ENCODE measurements around the gene PALM3.

Gene PALM3

GRCh38 chr19:14061751-14062557 is at the start of gene PALM3:
Gene PALM3, minus strand, starts transcription at chr19:14062076. Its CDS starts 96 bp downstream, at chr19:14061980.
- H3K4me1 Mint-ChIP-seq (ENCODE audit: low read depth): peaks cover 26% of the 10 kb centered on the region
- no peaks in the 10 kb centered on the region for H3K9me3 Mint-ChIP-seq
- H3K27ac Mint-ChIP-seq: no peak within 1 kb of the TSS
- H3K4me3 Mint-ChIP-seq: no peak within 1 kb of the TSS
- H3K27me3 Mint-ChIP-seq: peaks cover 54% of the 10 kb centered on the region
- no peaks in the 10 kb centered on the region for H3K36me3 Mint-ChIP-seq (ENCODE audit: low read depth)
- intact Hi-C loops (cut with micrococcal nuclease): no loop called here

DNA sequence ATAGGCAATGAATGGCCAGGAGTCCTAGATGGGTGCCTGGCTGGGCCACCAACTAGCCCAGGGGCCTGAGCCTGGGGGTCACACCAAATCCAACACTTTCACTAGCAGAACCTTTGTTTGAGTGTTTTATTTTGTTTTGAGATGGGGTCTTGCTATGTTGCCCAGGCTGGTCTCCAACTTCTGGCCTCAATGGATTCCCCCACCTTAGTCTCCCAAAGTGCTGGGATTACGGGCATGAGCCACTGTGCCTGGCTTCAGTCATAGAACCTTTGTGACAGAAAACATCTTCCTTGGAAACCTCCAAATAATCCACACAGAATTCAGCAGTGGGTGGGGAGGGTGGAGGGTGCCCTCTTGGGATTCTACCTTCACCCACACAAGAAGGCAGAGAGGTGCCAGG is 49.6 kb upstream of the PALM3 start:
- peaks cover 55% of the 10 kb centered on the region for H3K36me3 Mint-ChIP-seq (ENCODE audit: low read depth)
- H3K27me3 Mint-ChIP-seq: no peaks in the 10 kb centered on the region
- intact Hi-C loops (cut with micrococcal nuclease): no loop called here
- H3K4me3 Mint-ChIP-seq: no peak overlapping the region
- peak overlapping the region; percentile 59 for H3K27ac Mint-ChIP-seq
- peaks cover 59% of the 10 kb centered on the region for H3K4me1 Mint-ChIP-seq (ENCODE audit: low read depth)
- H3K9me3 Mint-ChIP-seq: no peaks in the 10 kb centered on the region

GRCh38 chr19:14110650-14111049 is 48.8 kb upstream of the PALM3 start:
- Mint-ChIP-seq H3K4me3 (no peak overlapping the region), H3K36me3 (ENCODE audit: low read depth) (peaks cover 57% of the 10 kb centered on the region), H3K4me1 (ENCODE audit: low read depth) (peaks cover 50% of the 10 kb centered on the region), H3K27ac (peak overlapping the region; percentile 59), H3K27me3 (no peaks in the 10 kb centered on the region), H3K9me3 (no peaks in the 10 kb centered on the region)
- intact Hi-C loops (cut with micrococcal nuclease): no loop called here

DNA sequence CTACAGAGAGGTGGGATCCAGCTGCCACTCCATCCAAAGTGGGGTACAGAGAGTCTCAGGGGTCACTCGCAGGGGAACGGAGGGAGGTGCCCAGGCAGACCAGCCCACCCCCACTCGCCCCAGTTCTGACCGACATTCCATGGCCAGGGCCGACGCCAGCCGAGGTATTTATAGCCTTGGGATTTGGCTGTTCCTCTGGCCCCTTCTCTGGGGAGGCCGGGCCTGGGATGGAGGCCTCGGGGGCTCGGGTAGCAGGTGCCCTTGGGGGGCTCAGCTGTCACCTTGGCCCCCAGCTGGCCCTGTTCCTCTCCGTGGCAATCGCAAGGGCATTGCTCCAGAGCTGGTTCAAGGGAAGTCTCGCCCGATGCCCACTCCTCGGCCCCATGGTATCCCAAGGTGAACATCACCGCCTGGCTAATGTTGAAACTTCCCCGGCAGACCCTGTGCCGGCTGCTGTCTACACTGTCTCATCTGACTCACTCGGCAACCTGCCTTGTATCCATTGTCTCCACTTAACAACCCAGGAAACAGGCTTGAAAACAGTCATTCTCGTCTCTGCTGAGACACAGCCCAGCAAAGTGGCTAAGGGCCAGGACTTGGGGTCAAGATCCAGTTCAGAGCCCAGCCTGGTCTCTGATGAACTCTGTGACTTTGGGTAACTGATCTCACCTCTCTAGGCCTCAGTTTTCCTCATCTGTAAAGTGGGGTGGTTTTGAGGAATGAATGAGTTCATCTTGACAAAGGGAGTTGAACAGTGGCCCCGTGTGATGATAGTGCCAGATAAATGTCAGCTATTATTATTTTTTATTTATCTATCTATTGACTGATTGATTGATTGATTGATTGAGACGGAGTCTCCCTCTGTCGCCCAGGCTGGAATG is 45.9 kb upstream of the PALM3 start:
- H3K4me3 Mint-ChIP-seq: no peak overlapping the region
- H3K27ac Mint-ChIP-seq: no peak overlapping the region
- H3K9me3 Mint-ChIP-seq: no peaks in the 10 kb centered on the region
- intact Hi-C loops (cut with micrococcal nuclease): no loop called here
- H3K36me3 Mint-ChIP-seq (ENCODE audit: low read depth): peaks cover 85% of the 10 kb centered on the region
- H3K4me1 Mint-ChIP-seq (ENCODE audit: low read depth): peaks cover 25% of the 10 kb centered on the region
- H3K27me3 Mint-ChIP-seq: no peaks in the 10 kb centered on the region

DNA sequence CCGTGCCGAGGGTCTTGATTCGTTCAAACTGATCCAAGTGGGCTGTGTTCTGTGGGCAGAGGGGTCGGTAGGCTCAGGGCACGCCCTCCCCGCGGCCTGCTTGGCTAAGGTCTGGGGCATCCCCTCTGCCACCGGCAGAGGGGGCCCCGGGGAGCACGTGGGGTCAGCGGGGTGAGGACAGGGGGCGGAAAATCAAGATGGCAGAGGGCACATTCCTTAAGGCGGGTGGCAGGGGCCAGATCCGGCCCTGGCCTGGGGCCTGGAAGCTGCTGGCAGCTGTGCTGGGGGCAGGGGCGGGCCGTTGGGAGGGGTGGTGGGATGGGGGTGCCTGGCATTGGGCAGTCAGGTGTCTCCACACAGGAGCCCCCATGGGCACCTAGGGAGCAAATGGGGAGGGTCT is 45.0 kb upstream of the PALM3 start:
- Mint-ChIP-seq H3K4me1 (ENCODE audit: low read depth) (peaks cover 15% of the 10 kb centered on the region), H3K27me3 (no peaks in the 10 kb centered on the region), H3K9me3 (no peaks in the 10 kb centered on the region), H3K27ac (no peak overlapping the region), H3K36me3 (ENCODE audit: low read depth) (peaks cover 93% of the 10 kb centered on the region), H3K4me3 (no peak overlapping the region)
- intact Hi-C loops (cut with micrococcal nuclease): no loop called here

DNA sequence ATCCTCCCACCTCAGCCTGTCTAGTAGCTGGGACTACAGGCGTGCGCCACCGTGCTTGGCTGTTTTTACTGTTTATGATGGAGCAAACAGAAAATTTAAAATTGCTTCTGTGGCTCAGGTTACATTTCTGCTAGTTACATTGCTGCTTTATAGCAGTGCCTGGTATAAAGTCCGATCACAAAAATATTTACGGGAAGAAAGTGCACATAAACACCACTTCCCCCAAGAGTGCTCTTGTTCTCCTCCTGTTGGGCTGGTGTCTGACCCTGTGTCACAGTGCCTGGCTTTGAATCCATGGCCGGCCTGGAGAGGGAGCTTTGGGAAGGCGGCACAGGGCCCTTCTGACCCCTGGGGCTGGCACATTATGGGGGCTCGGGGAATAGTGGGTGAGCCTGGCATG is 43.8 kb upstream of the PALM3 start:
- intact Hi-C loops (cut with micrococcal nuclease): no loop called here
- H3K4me1 Mint-ChIP-seq (ENCODE audit: low read depth): peaks cover 4% of the 10 kb centered on the region
- no peak overlapping the region for H3K27ac Mint-ChIP-seq
- H3K4me3 Mint-ChIP-seq: no peak overlapping the region
- peaks cover 93% of the 10 kb centered on the region for H3K36me3 Mint-ChIP-seq (ENCODE audit: low read depth)
- H3K9me3 Mint-ChIP-seq: no peaks in the 10 kb centered on the region
- H3K27me3 Mint-ChIP-seq: no peaks in the 10 kb centered on the region

DNA sequence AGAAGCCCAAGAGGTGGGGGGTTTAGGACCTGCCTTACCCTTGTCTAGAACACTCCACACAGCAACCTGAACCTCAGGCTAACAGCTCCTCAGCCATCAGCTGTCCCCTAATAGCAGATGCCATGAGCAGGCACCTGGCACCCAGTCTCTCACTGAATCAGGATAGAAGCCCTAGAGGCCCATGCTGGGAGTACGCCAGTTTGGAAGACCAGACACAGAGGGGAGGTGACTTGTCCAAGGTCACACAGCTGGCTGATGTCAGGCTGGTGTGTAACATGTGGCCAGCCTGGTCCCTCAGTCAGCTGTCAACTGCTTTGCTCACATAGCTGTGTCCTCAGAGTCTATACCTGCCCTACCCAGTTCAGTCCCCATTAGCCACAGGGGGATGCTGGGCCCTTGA is 41.4 kb upstream of the PALM3 start:
- Mint-ChIP-seq H3K4me3 (no peak overlapping the region), H3K36me3 (ENCODE audit: low read depth) (peaks cover 95% of the 10 kb centered on the region), H3K9me3 (no peaks in the 10 kb centered on the region), H3K27ac (no peak overlapping the region), H3K27me3 (no peaks in the 10 kb centered on the region), H3K4me1 (ENCODE audit: low read depth) (no peaks in the 10 kb centered on the region)
- intact Hi-C loops (cut with micrococcal nuclease): no loop called here

DNA sequence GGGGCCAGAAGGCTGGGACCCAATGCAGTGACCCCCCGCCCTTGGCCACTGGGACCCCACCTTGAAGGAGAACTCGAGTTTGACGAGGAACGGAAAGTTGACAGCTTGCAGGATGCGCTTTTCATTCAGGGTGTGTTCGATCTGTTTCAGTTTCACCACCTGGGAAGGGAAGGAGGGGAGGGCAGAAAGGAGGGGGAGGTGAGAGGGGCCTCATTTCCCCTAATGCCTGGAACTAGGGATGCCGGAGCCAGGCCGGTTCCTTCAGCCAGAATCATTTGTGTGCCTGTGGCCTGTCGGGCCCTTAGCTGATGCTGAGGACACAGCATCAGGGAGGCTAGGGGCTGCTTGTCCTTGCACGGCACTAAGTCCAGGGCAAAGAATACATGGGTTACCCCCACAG is 40.9 kb upstream of the PALM3 start:
- Mint-ChIP-seq H3K27ac (no peak overlapping the region), H3K36me3 (ENCODE audit: low read depth) (peaks cover 95% of the 10 kb centered on the region), H3K27me3 (no peaks in the 10 kb centered on the region), H3K9me3 (no peaks in the 10 kb centered on the region), H3K4me3 (no peak overlapping the region), H3K4me1 (ENCODE audit: low read depth) (no peaks in the 10 kb centered on the region)
- intact Hi-C loops (cut with micrococcal nuclease): no loop called here

DNA sequence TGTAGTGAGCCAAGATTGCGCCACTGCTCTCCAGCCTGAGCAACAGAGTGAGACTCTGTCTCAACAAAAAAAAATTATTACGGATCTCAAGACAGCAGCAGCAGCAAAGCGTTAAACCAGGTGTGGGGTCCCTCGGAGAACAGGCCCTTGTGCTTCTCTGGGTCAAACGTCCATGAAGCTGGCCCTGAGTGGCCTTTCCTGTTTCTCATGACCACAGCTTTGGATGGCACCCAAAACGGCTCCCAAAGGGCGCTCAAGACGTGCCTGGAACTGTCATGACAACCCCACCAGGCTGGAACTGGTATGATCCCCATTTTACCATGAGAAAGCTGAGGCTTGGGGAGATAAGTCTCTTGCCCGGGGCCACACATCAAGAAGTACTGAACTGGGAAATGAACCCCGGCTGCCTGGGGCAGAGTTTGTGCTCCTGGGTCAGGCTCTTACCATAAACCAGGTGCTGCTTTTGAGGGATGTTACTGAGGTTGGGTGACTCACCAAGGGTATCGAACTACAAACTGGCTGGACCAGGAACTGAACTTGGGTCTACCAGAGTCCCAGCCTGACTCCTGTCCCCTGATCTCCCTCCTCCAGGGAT is 40.3 kb upstream of the PALM3 start:
- no peak overlapping the region for H3K4me3 Mint-ChIP-seq
- H3K27me3 Mint-ChIP-seq: no peaks in the 10 kb centered on the region
- no peaks in the 10 kb centered on the region for H3K9me3 Mint-ChIP-seq
- peaks cover 95% of the 10 kb centered on the region for H3K36me3 Mint-ChIP-seq (ENCODE audit: low read depth)
- H3K4me1 Mint-ChIP-seq (ENCODE audit: low read depth): no peaks in the 10 kb centered on the region
- intact Hi-C loops (cut with micrococcal nuclease): no loop called here
- no peak overlapping the region for H3K27ac Mint-ChIP-seq

GRCh38 chr19:14101003-14101545 is 39.2 kb upstream of the PALM3 start:
- no peaks in the 10 kb centered on the region for H3K9me3 Mint-ChIP-seq
- H3K27ac Mint-ChIP-seq: no peak overlapping the region
- no peaks in the 10 kb centered on the region for H3K27me3 Mint-ChIP-seq
- no peaks in the 10 kb centered on the region for H3K4me1 Mint-ChIP-seq (ENCODE audit: low read depth)
- intact Hi-C loops (cut with micrococcal nuclease): no loop called here
- peaks cover 95% of the 10 kb centered on the region for H3K36me3 Mint-ChIP-seq (ENCODE audit: low read depth)
- no peak overlapping the region for H3K4me3 Mint-ChIP-seq

GRCh38 chr19:14097532-14098151 is 35.8 kb upstream of the PALM3 start:
- peak overlapping the region; percentile 8 for H3K27ac Mint-ChIP-seq
- no peak overlapping the region for H3K4me3 Mint-ChIP-seq
- peaks cover 86% of the 10 kb centered on the region for H3K36me3 Mint-ChIP-seq (ENCODE audit: low read depth)
- H3K9me3 Mint-ChIP-seq: peaks cover 9% of the 10 kb centered on the region
- H3K4me1 Mint-ChIP-seq (ENCODE audit: low read depth): no peaks in the 10 kb centered on the region
- no peaks in the 10 kb centered on the region for H3K27me3 Mint-ChIP-seq
- intact Hi-C loops (cut with micrococcal nuclease): no loop called here

- H3K4me1 Mint-ChIP-seq (ENCODE audit: low read depth): peaks cover 9% of the 10 kb centered on the region
- no peak overlapping the region for H3K27ac Mint-ChIP-seq
- peaks cover 78% of the 10 kb centered on the region for H3K36me3 Mint-ChIP-seq (ENCODE audit: low read depth)
- H3K9me3 Mint-ChIP-seq: peaks cover 9% of the 10 kb centered on the region
- intact Hi-C loops (cut with micrococcal nuclease): no loop called here
- H3K4me3 Mint-ChIP-seq: no peak overlapping the region
- H3K27me3 Mint-ChIP-seq: no peaks in the 10 kb centered on the region
Observed at GRCh38 chr19:14096272-14096992, 34.6 kb upstream of the PALM3 start.

- Mint-ChIP-seq H3K27ac (peak overlapping the region; percentile 3), H3K36me3 (ENCODE audit: low read depth) (peaks cover 64% of the 10 kb centered on the region), H3K27me3 (no peaks in the 10 kb centered on the region), H3K4me3 (no peak overlapping the region), H3K4me1 (ENCODE audit: low read depth) (peaks cover 11% of the 10 kb centered on the region), H3K9me3 (peaks cover 9% of the 10 kb centered on the region)
- intact Hi-C loops (cut with micrococcal nuclease): no loop called here
Observed at GRCh38 chr19:14094854-14095253, 33.0 kb upstream of the PALM3 start.
